K562 (cell line): ENCODE results near the gene PGP. TPM values are rescaled to one million over a fixed set of nuclear protein-coding genes. Genes with fewer than 3 reads are reported as not detected.
A peak's percentile ranks its signal among the peaks of the same experiment; 100 is the strongest.

Experiments
- CREM ChIP-seq: IDR thresholded peaks from 2 replicates; pipeline ENCODE4 v1.6.1; 2014; ENCODE audit warnings: antibody characterized with exemption, low read depth
- E2F6 ChIP-seq, 2 experiments: IDR thresholded peaks; 2 replicates each; pipeline ENCODE4 v1.6.1; 2011; ENCODE audit warnings: borderline replicate concordance in 1 of 2, control low read depth in 1 of 2, low read depth in 1 of 2, low read length in 1 of 2, mild to moderate bottlenecking in 1 of 2, mixed read lengths in 1 of 2, moderate library complexity in 1 of 2; ENCODE audit not compliant: insufficient read depth in 1 of 2, insufficient read length in 1 of 2, poor library complexity in 1 of 2, severe bottlenecking in 1 of 2; ENCODE audit errors: extremely low read depth in 1 of 2
- EGR1 ChIP-seq: fragments of 450-650 bp; conservative IDR thresholded peaks from 2 replicates; pipeline ENCODE4 v1.6.1; 2017; ENCODE audit warnings: mild to moderate bottlenecking
- FOXK2 ChIP-seq, 2 experiments: fragments of 450-650 bp; IDR thresholded peaks in 1 of 2; conservative IDR thresholded peaks in 1 of 2; 2 replicates each; pipeline ENCODE4 v1.6.1; 2016; ENCODE audit warnings: low read depth in 2 of 2, mild to moderate bottlenecking in 1 of 2
- HNRNPL ChIP-seq: fragments of 200-400 bp; formaldehyde crosslinking; IDR thresholded peaks from 2 replicates; pipeline ENCODE4 v1.6.1; 2017; ENCODE audit warnings: low read depth, mild to moderate bottlenecking, low read length
- KLF13 ChIP-seq: fragments of 450-650 bp; IDR thresholded peaks from 2 replicates; pipeline ENCODE4 v1.6.1; 2016; ENCODE audit warnings: missing genetic modification characterization, low read depth, mild to moderate bottlenecking, missing compliant biosample characterization, moderate library complexity, borderline replicate concordance
- NRF1 ChIP-seq, 2 experiments: fragments of 450-650 bp; IDR thresholded peaks in 1 of 2; conservative IDR thresholded peaks in 1 of 2; 2 replicates each; pipeline ENCODE4 v1.6.1; 2014; ENCODE audit warnings: mild to moderate bottlenecking in 2 of 2
- PKNOX1 ChIP-seq: fragments of 450-650 bp; IDR thresholded peaks from 2 replicates; pipeline ENCODE4 v1.6.1; 2016
- RBFOX2 ChIP-seq: fragments of 200-400 bp; formaldehyde crosslinking; IDR thresholded peaks from 2 replicates; pipeline ENCODE4 v1.6.1; 2017; ENCODE audit warnings: low read depth, mild to moderate bottlenecking, low read length, moderate library complexity
- REST ChIP-seq, 2 experiments: fragments of 450-650 bp; formaldehyde crosslinking in 1 of 2; IDR thresholded peaks; 2 replicates each; pipeline versions ENCODE4 v1.4.0 to v1.6.1; 2014 to 2020; ENCODE audit warnings: mild to moderate bottlenecking in 2 of 2, borderline replicate concordance in 1 of 2, low read depth in 1 of 2
- SP1 ChIP-seq: sonication (generic); formaldehyde crosslinking; IDR thresholded peaks from 2 replicates; pipeline ENCODE4 v1.8.1; 2022; ENCODE audit warnings: mild to moderate bottlenecking, missing genetic modification reagents
- SP2 ChIP-seq: IDR thresholded peaks from 2 replicates; pipeline ENCODE4 v1.6.1; 2011; ENCODE audit warnings: mild to moderate bottlenecking, low read depth, low read length, moderate library complexity; ENCODE audit not compliant: poor library complexity, severe bottlenecking; ENCODE audit errors: extremely low read depth
- TBL1XR1 ChIP-seq, 2 experiments: IDR thresholded peaks; 2 replicates each; pipeline ENCODE4 v1.6.1; 2012; ENCODE audit warnings: improper control_type of control experiment in 2 of 2, low read length in 2 of 2, mild to moderate bottlenecking in 1 of 2
- polyA plus RNA-seq, 8 experiments: library from polyadenylated mRNA; depleted of rRNA in 4 of 8; stranded (reverse) in 5 of 8; unstranded in 3 of 8; fragments of >200 nt; fragmentation: Nextera tagmentation in 2 of 8; fragmentation: Illumina TruSeq in 1 of 8; extraction: Ambion mirVana in 2 of 8; extraction: Trizol in 1 of 8; gene quantifications; 2 replicates each; pipeline versions ENCODE4 v1.2.1 to v1.2.3, GENCODE V29; 2011 to 2014; ENCODE audit warnings: inconsistent platforms in 1 of 8, missing spikeins in 1 of 8
- total RNA-seq, 7 experiments: library from RNA; depleted of rRNA in 6 of 7; stranded (reverse); fragments of >200 nt in 6 of 7; fragmentation: Illumina TruSeq in 2 of 7; extraction: Trizol in 2 of 7; gene quantifications; 2 replicates each; pipeline versions ENCODE4 v1.2.1 to v1.2.3, GENCODE V29; 2011 to 2021; ENCODE audit warnings: low replicate concordance in 1 of 7

Gene PGP
- total and polyA plus RNA-seq, 9 of the 15 experiments (the other 6 are each of a cell fraction or from before 2014, with no cell fraction given), result 1.1 to 57.6 (median 19.6) TPM

- TF ChIP-seq KLF13 (0 out of 2 replicates have a peak, but pooled peaks have one; percentile 25), FOXK2 (conservative IDR thresholded peaks at IDR 0.05 in 1 of 2, IDR thresholded peaks at IDR 0.05 in 1 of 2; ENCODE audit: low read depth in 2 of 2) (no peak), HNRNPL (peak; percentile 28; the same call in 1 of the 2 replicates), CREM (peak; percentile 64), E2F6 (IDR thresholded peaks at IDR 0.05; ENCODE audit: borderline replicate concordance in 1 of 2, extremely low read depth in 1 of 2, insufficient read depth in 1 of 2, insufficient read length in 1 of 2, low read depth in 1 of 2, low read length in 1 of 2, poor library complexity in 1 of 2, severe bottlenecking in 1 of 2) (peak; percentile 89 to 99), SP1 (CRISPR knock-in tag) (peak; percentile 95), REST (IDR thresholded peaks at IDR 0.05; ENCODE audit: borderline replicate concordance) (peak; percentile 63), REST (CRISPR knock-in tag; IDR thresholded peaks at IDR 0.05; ENCODE audit: low read depth) (0 out of 2 replicates have a peak, but pooled peaks have one; percentile 24), PKNOX1 (peak; percentile 65), EGR1 (peak; percentile 77), SP2 (no peak), NRF1 (conservative IDR thresholded peaks at IDR 0.05 in 1 of 2, IDR thresholded peaks at IDR 0.05 in 1 of 2) (peak; percentile 69 to 74), RBFOX2 (no peak), TBL1XR1 (IDR thresholded peaks at IDR 0.05; ENCODE audit: low read length in 2 of 2) (no peak)
These were observed 36.1 kb downstream of the PGP start (continued) for GRCh38 chr16:2178321-2179106.
